ENCODE results near the gene PRDM16. TPM values are rescaled to one million over a fixed set of nuclear protein-coding genes. Genes with fewer than 3 reads are reported as not detected.

Gene PRDM16
- total RNA-seq, 4 donors from 2014 or later: 0.26 to 7.7 (median 0.35) TPM; not detected in 1

GRCh38 chr1:3029991-3030662 lies 38.9 kb upstream of the PRDM16 start:
- no peak for TF ChIP-seq POLR2A (IDR thresholded peaks at IDR 0.05)
- no peak for TF ChIP-seq CTCF (IDR thresholded peaks at IDR 0.05)
- no peaks in the 10 kb centered on the region for H3K9me3 ChIP-seq
- peaks cover 0 to 4% of the 10 kb centered on the region in 2 donors for H3K27me3 ChIP-seq
- no peak for DNase-seq
- H3K4me1 ChIP-seq: no peaks in the 10 kb centered on the region
- intact Hi-C loops (cut with DNase I; ENCODE audit: low total_unique reads): no loop called here
- no peak overlapping the region for H3K4me3 ChIP-seq
- H3K36me3 ChIP-seq: no peaks in the 10 kb centered on the region
- H3K27ac ChIP-seq: no peak overlapping the region

GRCh38 chr1:3030663-3031381 lies 38.2 kb upstream of the PRDM16 start:
- Histone ChIP-seq H3K36me3 (no peaks in the 10 kb centered on the region), H3K4me1 (no peaks in the 10 kb centered on the region), H3K27me3 (peaks cover 0 to 4% of the 10 kb centered on the region in 2 donors), H3K4me3 (no peak overlapping the region), H3K27ac (no peak overlapping the region), H3K9me3 (no peaks in the 10 kb centered on the region)
- intact Hi-C loops (cut with DNase I; ENCODE audit: low total_unique reads): no loop called here
- TF ChIP-seq CTCF (IDR thresholded peaks at IDR 0.05) (no peak), POLR2A (IDR thresholded peaks at IDR 0.05) (no peak)
- DNase-seq: no peak

- DNase-seq: no peak
These were observed 37.4 kb upstream of the PRDM16 start for GRCh38 chr1:3031401-3032221.

GRCh38 chr1:3032371-3033039 lies 36.5 kb upstream of the PRDM16 start:
- no peaks in the 10 kb centered on the region for H3K4me1 ChIP-seq
- peaks cover 0 to 4% of the 10 kb centered on the region in 2 donors for H3K27me3 ChIP-seq
- H3K9me3 ChIP-seq: no peaks in the 10 kb centered on the region
- TF ChIP-seq POLR2A (IDR thresholded peaks at IDR 0.05): no peak
- TF ChIP-seq CTCF (IDR thresholded peaks at IDR 0.05): no peak
- intact Hi-C loops (cut with DNase I; ENCODE audit: low total_unique reads): no loop called here
- no peaks in the 10 kb centered on the region for H3K36me3 ChIP-seq
- no peak overlapping the region for H3K27ac ChIP-seq
- DNase-seq: no peak
- no peak overlapping the region for H3K4me3 ChIP-seq

More at GRCh38 chr1:3031401-3032221, 37.4 kb upstream of the PRDM16 start:
- H3K9me3 ChIP-seq: no peaks in the 10 kb centered on the region
- H3K4me1 ChIP-seq: no peaks in the 10 kb centered on the region
- H3K27me3 ChIP-seq: peaks cover 0 to 4% of the 10 kb centered on the region in 2 donors
- intact Hi-C loops (cut with DNase I; ENCODE audit: low total_unique reads): no loop called here
- H3K36me3 ChIP-seq: no peaks in the 10 kb centered on the region
- TF ChIP-seq POLR2A (IDR thresholded peaks at IDR 0.05) (no peak), CTCF (IDR thresholded peaks at IDR 0.05) (no peak)
- H3K4me3 ChIP-seq: no peak overlapping the region
- H3K27ac ChIP-seq: no peak overlapping the region

Measured in uterus (tissue), 4 donors.